GM21515 (cell line): Measurements from ENCODE around the gene CALCOCO1.
"Not testable (repeated sequence)": the region's sequence is repeated elsewhere in the genome, so short reads cannot be mapped to it uniquely, and the experiment has no call there.

Experiments used
- ATAC-seq: cut with Tn5 transposase; IDR thresholded peaks from one replicate; pipeline ENCODE4 v1.9.1; 2021; ENCODE audit not compliant: unreplicated experiment

The CALCOCO1 gene

GRCh38 chr12:53699678-53700025 lies 27.6 kb downstream of the CALCOCO1 start:
- no peak for ATAC-seq

DNA sequence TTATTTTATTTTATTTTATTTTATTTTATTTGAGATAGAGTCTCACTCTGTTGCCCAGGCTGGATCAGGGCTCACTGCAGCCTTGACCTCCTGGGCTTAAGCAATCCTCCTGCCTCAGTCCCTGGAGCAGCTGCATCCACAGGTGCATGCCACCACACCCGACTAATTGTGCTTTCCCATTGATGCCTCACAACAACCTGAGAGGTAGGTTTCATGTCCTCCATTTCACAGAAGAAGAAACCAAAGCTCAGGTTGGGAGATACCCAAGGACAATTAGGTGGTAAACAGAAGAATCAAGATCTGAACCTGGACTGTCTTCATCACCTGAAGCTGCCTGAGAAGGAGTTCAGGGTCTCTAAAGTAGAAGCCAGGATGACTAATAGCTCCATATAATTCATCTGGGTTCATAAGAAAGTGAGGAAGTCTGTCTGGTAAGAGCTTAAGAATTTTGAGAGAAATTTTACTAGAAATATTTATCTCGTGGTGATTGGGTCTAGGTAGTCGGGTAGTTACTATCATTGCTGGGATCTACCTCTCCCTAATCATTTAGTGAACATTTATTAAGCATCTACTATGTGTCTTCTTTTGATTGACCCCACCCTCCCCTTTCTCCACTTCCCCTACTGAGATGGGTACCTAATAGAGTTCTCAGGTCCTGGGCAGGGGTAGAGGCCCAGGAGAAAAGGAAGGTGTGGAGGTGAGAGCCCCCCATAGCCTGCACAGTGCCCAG lies 28.1 kb downstream of the CALCOCO1 start:
- no peak for ATAC-seq

- no peak for ATAC-seq
Observed at GRCh38 chr12:53696655-53697331, 30.5 kb downstream of the CALCOCO1 start.

DNA sequence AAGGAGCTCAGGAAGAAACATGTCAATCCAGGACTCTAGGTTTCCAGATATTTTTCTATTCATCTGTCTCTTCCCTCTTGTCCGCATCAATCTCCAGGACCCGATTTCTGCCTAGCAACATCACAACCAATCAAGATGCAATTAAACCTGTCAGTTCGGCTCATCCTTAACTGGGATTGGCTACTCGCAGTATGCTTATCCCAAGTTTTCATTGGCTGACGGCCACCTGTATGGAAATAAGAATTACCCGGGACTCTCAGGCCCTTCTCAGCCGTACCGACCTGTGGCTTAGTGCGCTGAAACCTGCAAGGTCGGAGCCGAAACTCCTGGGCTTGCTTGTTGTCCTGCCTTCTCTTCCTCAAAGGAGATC lies 31.0 kb downstream of the CALCOCO1 start:
- no peak for ATAC-seq

DNA sequence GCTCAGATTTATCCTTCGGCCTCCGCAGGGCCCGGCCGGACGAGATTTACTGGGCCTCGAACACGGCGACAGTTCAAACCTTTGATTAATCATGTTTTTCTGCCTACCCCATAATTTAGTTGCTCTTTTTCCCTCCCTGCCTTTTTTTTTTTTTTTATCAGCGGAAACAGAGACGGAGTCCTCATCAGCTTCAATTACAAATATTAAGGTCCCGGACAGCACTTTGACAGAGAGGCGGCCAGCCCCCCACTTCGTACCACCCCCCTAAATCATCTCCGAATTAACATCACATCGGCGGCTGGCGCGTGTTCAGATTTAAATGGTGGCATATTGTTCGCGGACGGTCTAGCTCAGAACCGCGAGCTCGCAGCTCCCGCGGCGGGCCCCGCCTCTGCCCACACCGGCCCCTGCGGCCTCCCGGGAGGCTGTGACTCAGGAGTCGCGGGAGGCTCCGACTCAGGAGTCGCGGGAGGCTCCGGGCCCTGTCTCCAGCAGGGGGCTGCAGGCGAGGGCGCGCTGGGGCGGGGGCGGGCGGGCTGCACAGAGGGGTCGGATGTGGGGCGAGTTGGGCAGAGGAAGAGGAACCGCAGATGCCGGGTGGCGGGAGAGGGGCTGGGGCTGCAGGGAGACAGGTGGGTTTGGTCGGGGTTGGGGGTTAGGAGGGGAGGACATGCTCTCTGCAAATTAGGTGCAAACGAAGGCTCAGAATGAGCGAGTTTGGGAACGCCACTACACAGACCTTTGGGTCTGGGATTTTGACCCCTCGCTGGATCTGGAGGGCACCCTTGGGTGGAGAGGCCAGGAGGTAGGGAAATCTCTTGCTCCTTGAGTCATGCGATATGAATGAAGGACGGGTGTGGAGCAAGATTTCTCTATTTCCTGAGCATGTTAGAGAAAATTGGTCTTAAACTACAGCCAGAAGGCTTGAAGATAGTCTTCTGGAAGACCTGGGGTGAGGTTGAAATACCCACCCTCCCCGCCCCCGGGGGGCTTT lies 31.8 kb downstream of the CALCOCO1 start:
- no peak for ATAC-seq

GRCh38 chr12:53694756-53695151 lies 32.5 kb downstream of the CALCOCO1 start:
- ATAC-seq: no peak

DNA sequence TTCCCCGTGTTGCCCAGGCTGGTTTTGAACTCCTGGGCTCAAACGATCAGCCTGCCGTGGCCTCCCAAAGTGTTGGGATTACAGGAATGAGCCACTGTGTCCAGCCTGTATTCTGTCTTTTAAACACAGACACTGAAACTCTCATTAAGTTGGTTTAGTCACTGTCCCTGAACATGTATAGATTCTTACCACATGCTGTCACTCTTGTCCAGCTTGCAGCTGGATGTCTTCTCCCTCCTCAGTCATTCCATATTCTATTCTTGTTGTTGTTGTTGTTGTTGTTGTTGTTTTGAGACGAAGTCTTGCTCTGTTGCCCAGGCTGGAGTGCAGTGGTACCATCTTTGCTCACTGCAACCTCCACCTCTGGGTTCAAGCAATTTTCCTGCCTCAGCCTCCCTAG lies 39.1 kb downstream of the CALCOCO1 start:
- no peak for ATAC-seq

DNA sequence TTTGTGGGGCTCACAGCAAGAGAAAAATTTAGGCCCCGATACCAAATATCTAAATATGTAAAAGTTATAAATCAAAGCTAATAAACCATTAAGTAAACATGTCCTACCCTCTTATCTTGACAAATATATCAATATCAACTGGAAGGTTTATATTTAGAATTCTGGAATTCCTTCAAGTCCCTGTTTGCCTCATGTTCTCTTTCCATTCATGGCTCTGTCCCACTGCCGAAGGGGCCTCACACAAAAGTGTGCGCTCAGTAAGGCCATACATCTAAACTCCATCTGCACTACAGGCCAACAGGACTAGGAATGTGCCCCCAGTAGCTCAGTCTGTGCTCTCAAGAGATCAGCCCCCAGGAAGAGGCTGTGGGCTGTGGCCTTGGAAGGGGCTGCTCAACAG lies 40.8 kb downstream of the CALCOCO1 start:
- no peak for ATAC-seq

DNA sequence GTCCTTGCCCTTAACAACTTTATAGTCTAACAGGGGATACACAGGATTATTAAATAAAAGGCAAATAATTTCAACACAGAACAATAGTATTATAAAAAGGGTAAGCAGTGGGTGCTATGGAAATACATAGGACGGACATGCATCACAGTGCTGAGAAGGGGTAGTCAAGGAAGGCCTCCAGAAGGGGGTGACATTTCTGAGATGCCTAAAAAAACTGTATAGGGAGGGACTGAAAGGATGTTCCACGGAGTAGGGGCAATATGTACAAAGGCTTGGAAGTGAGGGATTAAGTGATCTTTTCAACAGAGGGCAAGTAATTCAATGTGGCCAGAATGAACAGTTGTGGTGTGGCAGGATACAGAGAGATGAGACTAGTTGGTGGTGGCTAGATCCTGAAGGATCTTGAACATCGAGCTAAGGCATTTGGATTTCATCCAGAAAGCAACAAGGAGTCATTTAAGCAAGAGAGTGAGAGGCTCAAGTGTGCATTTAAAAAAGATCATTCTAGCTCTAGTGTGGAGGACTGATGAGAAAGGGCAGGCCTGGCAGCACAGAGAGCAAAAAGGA lies 42.5 kb downstream of the CALCOCO1 start:
- ATAC-seq: no peak

- ATAC-seq: no peak
Observed at GRCh38 chr12:53683983-53684382, 43.3 kb downstream of the CALCOCO1 start.

- no peak for ATAC-seq
Observed at GRCh38 chr12:53683494-53683893, 43.8 kb downstream of the CALCOCO1 start.

- ATAC-seq: not testable (repeated sequence)
Observed at GRCh38 chr12:53680061-53680460, 47.2 kb downstream of the CALCOCO1 start.

DNA sequence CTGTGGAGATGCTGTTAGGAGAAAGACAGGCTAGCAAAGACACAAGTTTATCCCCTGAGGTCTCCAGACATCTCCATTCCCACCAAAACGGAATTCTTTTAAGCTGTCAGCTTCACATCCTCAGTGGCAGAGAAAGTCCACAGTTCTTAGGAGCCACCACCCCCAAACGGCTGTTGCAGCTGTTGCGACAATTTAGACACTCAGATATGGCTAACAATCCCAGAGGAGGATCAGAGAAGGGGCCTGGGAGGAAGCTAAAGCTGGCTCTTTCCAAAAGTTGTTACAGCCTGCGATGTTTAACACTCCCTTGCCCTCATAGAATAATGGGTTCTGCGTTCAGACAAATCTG lies 49.5 kb downstream of the CALCOCO1 start:
- ATAC-seq: no peak

DNA sequence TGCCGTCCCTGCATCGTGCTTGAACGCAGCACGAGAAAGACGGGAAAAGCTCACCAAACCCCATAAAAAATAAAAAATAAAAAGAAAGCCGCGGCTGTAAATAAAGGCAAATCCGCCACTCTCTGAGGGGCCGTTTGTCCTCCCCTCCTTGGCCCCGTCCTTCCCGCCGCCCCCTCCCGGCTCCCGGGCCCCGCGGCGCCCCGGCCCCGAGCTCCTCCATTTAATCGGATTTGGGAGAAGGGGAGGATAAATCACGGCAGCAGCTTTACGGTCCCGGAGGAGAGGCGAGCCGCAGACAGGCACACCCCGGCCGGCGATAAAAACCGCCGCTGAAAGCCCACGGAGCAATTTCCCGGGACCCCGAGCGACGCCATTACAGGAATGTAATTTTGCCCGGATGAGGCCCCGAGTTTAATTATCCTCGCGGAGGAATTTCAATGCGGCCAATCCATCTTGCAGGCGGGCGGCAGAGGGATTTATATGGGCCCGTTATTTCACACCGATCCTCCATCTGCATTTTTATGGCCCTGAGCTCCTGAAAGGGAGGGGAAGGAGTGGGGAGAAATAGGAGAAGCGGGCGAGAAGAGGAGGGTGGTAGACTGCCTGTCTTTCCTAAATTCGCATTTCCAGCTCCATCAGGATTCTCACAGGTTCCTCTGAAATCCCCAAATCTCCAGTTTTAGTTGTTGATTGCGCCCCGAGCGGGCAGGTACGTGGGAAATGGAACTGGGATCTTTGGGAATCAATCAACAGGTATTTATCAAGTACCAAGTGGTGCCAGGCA lies 50.0 kb downstream of the CALCOCO1 start:
- ATAC-seq: no peak

GRCh38 chr12:53676656-53677015 lies 50.6 kb downstream of the CALCOCO1 start:
- no peak for ATAC-seq

DNA sequence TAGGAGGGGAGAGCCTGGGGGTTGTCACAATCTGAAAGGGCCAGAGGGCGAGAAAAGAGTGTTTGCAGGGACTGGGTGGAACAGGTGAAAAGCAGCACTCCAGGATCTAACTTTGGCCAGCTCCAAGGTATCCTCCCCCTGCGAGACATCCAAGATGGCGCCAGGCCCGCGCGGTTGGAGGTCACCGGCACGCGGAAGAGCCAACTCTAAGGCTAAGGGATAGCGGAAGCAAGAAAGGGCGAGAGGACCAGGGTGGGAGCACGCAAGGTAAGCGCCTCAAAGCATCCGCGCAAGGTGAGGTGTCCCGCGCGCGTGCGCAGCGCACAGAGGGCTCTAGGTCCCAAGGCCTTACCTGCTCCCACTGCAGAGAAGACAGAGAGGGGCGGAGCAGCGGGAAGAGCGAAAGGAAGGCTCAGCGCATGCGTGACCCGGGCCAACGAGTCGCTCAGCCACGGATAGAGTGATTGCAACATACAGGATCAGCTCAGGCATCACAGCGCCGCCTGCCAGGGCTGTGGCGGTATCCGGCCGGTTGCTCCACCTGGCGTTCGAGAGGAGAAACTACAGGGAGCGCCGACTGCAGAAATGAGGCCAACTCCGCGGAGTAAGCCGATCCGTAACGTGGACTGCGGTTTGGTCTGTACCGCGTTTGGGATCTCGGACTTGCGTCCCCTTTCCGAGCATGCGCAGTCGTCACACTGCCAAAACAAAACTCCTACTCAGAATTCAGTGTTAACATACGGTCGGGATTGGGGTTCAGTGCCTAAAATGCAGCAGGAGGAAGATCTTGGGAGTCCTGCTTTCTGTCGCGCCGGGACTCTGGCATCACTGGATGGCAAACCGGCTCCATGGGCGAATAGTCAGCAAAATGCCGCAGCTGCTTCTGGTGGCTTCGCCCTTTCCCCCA lies 51.3 kb downstream of the CALCOCO1 start, which contains the start of gene ATP5MC2:
TSS of gene ATP5MC2 (minus strand) at position 383 of the 907 bp plus-strand sequence. CDS start 3,469 bp downstream, outside the sequence.
- peak; percentile 94 for ATAC-seq

DNA sequence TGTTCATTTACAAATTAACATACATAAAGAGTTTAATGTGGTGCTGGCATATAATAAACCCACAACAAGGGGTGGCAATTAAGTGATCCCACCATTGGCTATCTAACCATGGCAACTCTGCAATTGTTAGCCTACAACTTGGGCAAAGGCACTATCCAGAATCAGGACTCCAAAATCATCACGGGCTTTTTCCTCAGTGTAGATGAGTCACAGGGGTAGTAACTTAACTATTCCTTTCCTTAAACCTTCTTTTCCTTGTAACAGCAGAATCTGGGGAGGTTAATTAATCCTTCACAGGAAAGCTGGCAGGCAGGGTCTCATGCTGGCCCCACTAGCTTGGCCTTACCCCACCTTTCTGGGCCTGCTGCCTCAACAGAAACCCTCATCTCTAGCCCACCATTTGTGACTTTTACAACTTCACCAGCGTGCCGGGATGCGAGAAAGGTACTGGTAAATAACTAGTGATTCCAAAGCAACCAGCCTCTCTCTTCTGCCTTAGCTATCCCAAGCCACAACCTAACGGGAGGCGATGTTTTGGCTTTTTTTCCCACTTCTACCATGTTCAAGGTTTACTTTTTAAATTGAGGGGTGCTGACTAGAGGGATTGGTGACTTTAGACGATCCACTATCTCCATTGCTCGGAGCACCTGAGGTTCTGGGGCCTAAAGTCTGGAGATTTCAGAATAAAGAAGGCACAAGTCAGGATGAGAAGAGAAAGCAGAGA lies 52.1 kb downstream of the CALCOCO1 start:
- no peak for ATAC-seq

DNA sequence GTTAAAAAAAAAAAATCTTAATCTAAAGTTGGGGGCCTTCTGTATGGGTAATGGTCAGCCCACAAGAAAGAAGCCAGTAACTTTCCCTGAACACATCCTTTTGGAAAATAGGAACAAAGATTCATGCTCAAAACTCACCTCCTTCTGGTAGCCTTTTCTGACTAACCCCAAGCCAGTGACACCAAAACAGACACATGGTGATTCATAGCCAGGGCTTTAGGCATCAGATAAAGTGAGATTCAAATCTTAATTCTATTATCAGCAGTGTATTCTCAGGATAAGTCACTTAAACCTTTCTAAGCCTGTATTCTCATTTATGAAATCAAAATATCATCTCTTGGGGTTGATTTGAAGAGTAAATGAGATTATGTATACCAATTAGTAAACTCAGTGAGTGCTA lies 56.3 kb downstream of the CALCOCO1 start:
- ATAC-seq: no peak

DNA sequence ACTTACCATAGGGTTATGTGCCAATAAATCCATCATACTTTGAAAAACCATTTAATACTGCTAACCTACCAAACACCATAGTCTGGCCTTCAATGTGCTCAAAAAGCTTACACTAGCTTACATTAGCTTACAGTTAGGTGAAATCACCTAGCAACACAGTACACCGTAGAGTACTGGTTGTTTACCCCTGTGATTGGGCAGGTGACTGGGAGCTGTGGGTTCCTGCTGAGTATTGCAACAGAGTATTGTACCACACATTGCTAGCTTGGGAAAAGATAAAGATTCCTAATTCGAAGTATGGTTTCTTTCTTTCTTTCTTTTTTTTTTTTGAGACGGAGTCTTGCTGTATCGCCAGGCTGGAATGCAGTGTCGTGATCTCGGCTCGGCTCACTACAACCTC lies 56.9 kb downstream of the CALCOCO1 start:
- no peak for ATAC-seq
